Adrenal gland (tissue), 5 donors: ENCODE measurements around the gene ERGIC3.

Experiments
- POLR2A ChIP-seq, 2 donors: fragments of 450-650 bp; IDR thresholded peaks; one replicate each; pipeline ENCODE4 v1.6.1; 2017; ENCODE audit warnings: antibody characterized with exemption in 2 of 2, mild to moderate bottlenecking in 2 of 2, moderate library complexity in 1 of 2
- TF ChIP-seq, protein P1 (sequence below), 6 experiments: fragments of 450-650 bp in 4 of 6; fragments of 200-600 bp in 2 of 6; sonication (generic) in 1 of 6; IDR thresholded peaks; 1 replicate in 5 of 6; 2 replicates in 1 of 6; pipeline versions ENCODE4 v1.5.1 to v1.8.0; 2016 to 2021; ENCODE audit warnings: antibody characterized with exemption in 6 of 6, mild to moderate bottlenecking in 2 of 6, moderate library complexity in 1 of 6
- donor health status: DM: no; HTN: no; CAD: no.

DNA sequence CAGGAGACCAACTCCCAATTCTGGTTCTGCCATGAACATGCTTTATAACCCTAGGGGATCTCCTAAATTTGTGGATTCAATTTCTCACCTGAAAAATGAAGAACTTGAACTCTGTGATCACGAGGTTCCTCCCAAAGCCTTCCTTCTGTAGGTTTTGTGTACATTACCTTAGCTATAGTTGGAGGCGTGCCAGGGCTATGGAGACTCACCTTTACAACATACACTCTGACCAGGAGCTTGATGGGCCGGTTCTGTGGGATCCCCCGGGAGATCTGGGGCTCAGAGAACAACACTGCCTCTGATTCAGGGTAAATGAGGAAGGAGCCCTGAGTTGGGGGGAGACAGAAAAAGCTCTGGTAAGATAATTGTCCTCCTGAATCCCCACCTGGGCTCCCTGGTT lies 34.1 kb downstream of the ERGIC3 start:
- TF ChIP-seq, protein P1, sequence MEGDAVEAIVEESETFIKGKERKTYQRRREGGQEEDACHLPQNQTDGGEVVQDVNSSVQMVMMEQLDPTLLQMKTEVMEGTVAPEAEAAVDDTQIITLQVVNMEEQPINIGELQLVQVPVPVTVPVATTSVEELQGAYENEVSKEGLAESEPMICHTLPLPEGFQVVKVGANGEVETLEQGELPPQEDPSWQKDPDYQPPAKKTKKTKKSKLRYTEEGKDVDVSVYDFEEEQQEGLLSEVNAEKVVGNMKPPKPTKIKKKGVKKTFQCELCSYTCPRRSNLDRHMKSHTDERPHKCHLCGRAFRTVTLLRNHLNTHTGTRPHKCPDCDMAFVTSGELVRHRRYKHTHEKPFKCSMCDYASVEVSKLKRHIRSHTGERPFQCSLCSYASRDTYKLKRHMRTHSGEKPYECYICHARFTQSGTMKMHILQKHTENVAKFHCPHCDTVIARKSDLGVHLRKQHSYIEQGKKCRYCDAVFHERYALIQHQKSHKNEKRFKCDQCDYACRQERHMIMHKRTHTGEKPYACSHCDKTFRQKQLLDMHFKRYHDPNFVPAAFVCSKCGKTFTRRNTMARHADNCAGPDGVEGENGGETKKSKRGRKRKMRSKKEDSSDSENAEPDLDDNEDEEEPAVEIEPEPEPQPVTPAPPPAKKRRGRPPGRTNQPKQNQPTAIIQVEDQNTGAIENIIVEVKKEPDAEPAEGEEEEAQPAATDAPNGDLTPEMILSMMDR (IDR thresholded peaks at IDR 0.05): no peak
- TF ChIP-seq POLR2A (IDR thresholded peaks at IDR 0.05): no peak
